ENCODE data around the gene SUN3.

DNA sequence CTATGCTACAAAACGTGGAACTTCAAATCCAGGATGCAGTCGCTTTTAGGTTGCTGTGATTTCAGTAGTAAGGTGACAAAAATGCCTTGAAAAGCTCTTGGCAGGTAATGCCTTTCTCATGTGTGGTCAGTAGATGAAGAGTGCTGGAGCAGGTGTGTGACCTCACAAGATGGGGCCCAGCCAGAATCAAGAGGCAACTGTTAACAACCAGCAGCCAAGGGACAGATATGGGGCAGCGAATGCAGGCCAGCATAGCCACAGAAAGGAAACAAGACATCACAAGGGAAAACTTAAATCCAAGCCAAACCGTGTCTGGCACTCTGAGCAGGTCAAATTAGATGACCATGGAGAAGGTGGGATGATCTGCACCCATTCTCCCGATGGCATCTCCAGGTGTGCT, 61.8 kb downstream of the SUN3 start:
- TF ChIP-seq, protein P1, sequence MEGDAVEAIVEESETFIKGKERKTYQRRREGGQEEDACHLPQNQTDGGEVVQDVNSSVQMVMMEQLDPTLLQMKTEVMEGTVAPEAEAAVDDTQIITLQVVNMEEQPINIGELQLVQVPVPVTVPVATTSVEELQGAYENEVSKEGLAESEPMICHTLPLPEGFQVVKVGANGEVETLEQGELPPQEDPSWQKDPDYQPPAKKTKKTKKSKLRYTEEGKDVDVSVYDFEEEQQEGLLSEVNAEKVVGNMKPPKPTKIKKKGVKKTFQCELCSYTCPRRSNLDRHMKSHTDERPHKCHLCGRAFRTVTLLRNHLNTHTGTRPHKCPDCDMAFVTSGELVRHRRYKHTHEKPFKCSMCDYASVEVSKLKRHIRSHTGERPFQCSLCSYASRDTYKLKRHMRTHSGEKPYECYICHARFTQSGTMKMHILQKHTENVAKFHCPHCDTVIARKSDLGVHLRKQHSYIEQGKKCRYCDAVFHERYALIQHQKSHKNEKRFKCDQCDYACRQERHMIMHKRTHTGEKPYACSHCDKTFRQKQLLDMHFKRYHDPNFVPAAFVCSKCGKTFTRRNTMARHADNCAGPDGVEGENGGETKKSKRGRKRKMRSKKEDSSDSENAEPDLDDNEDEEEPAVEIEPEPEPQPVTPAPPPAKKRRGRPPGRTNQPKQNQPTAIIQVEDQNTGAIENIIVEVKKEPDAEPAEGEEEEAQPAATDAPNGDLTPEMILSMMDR (conservative IDR thresholded peaks at IDR 0.05; ENCODE audit: low read length): no peak
- no peak for TF ChIP-seq EZH2phosphoT487 (IDR thresholded peaks at IDR 0.05; ENCODE audit: borderline replicate concordance, low read depth, low read length)

Measured in OCI-LY7 (cell line).